ELR (cell line): ENCODE results near the gene EDIL3.

Source experiments
- DNase-seq: peaks from one replicate; pipeline ENCODE4 v3.0.0-alpha.2; 2015; ENCODE audit warnings: low read depth

The EDIL3 gene, protein sequence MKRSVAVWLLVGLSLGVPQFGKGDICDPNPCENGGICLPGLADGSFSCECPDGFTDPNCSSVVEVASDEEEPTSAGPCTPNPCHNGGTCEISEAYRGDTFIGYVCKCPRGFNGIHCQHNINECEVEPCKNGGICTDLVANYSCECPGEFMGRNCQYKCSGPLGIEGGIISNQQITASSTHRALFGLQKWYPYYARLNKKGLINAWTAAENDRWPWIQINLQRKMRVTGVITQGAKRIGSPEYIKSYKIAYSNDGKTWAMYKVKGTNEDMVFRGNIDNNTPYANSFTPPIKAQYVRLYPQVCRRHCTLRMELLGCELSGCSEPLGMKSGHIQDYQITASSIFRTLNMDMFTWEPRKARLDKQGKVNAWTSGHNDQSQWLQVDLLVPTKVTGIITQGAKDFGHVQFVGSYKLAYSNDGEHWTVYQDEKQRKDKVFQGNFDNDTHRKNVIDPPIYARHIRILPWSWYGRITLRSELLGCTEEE

DNA sequence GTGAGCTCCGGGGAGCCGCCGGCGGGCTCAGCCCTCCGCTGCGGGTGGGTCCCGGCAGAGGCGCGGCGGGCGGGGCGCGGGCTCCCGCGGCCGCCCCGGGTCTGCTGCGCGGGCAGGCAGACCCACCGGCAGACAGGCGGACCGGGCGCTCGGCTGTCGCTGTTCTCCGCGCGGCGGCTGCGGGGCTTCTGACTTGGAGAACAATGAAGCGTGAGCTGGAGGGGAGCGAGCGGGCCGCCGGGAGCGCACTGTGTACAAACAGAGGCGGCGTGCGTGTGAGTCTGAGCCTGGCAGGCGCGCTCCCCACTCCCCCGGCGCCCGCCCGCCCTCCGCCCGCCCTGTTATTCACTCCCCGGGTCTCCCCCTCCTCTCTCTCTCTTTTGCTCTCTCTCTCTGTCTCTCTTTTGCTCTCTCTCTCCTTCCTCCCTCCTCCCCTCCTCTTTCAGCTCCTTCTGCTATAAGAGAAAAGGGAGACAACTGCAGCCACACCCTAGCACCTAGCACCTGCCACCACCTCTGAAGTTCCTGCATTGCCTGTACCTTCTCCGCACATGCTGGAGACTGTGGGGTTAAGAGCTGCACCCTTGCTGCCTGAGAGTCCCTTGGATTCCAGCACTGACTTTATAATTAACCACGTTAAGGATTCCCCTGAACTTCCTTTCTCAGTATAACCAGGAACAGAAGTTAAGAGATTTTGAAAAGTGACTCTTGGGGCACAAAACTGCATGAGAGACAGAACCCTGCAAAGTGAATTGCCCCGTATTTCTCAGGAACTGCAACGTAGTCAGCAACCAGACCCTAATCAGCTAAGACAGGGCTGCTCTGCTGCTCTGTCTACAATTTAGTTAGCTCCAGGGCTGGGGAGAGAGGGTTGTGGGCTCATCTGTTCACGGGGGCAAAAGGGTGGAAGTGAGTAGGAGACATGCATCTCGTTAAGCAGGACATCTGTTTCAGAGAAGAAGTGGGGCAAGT is at the start of gene EDIL3:
Gene EDIL3 (minus strand): TSS at position 277 of the 972 bp plus-strand sequence. CDS start 506 bp downstream, outside the sequence.
- peak; percentile 36 for DNase-seq

DNA sequence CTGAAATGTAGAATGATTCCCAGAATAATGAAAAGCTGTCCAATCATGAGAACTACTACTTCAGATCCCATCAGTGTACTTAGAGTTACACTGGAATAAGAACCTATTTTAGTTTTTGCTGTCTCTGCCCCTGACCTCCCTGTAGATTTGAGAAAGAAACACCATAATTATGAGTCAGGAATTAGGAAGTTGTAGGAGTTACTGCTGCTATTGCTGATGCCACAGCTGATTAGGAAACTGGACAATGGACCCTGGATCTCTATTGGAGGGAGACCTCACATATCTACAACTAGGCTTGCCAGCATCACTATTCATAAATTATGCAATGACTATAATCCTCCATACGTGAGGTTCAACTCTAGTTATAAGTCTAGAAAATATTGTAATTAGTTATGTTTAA is 48.8 kb upstream of the EDIL3 start:
- DNase-seq, result peak; percentile 12

DNA sequence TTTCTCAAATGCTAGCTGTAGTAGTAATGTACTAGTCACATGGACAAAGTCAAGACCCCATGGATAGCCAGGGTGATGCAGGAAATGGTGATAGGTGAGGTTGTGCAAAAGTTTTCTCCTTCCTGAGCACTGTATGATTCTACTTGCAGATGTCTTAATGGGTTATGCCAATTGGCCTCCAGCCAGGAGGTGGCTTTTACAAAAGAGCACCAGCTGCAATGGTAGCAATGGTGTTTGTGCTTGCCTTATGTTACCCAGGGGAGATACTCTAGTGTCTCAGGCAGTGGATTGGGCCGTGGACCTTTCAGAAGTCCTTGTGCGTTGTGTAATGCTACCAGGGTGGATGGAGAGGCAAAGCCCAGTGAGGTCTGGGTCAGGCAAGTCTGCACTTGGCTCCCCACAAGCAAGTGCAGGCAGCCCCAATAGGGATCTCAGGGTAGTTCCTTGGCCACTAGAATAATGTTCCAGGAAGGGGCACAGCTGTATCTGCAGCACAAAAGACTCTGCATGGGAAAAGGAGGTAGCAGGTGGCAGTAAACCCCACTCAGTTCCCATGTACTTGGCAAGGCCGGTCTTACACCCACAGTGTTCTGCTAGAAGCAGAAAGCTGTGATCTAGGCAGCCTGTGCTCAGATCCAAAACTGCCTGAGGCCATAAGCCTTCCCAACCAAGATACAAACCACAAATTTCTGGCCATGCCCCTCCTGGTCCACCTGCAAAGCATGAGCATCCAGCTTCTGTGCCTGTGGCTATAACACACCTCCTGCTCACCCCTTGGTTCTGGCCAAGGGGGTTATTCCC is 46.4 kb upstream of the EDIL3 start:
- DNase-seq, result no peak

DNA sequence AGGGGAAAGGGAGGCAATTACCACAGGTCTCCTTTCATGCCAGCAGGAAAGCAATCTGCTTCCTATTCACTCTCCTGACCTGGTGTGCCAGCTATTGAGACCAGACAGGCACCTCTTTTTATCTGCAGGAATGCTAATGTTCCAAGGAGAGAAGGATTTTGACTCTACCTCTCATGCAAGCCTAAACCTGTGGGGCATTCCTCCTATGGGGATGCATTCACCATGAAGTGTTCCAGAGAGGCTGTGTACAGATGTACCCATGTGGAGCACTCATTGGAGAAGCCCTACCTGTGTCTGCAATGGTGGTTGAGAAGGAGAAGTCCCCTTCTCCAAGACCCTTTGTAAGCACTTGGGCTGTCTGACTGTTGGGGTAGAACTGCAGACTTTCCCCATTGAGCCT is 45.4 kb upstream of the EDIL3 start:
- DNase-seq, result no peak

DNA sequence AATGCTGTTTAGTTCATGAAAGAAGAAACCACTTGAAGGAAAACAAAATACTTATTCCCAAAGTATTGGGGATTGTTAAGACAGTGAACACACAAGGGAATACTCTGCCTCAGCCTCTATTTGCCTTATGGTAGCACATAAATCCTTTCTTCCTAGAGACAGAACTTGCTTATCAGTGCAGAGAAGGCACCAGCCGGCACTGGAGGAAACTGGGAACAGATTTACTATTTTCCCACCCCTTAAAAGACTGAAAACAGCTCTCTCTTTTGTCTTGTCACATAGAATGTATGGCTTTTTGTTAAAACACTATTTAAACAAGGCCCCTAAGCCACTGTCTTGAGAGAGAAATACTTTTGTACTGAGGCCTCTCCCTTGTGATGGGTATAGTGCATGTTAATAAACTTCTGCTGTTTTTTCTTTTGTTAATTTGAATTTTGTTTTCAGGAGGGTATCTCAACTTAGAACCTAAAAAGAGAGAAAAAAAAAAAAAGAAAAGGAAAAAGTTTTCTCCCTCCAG is 40.7 kb upstream of the EDIL3 start:
- DNase-seq, result no peak

DNA sequence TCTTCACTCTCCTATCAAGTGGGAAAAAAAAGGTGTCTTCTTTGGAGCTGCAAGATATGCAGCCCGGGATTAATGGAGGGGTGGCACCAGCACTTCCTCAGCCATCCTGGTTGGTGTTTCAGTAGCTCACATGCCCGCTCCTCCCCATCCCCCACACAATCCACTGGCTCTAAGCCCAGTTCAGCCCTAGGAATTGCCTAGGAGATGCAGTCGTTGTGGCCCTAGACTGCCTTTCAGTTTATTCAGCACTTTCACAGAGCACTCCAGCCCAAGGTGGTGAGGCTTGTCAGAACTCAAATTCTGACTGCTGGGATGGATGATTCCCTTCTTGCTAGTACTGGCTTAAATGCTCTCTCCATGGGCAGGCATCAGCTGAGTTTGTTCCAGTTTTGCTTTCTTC is 35.1 kb upstream of the EDIL3 start:
- no peak for DNase-seq

DNA sequence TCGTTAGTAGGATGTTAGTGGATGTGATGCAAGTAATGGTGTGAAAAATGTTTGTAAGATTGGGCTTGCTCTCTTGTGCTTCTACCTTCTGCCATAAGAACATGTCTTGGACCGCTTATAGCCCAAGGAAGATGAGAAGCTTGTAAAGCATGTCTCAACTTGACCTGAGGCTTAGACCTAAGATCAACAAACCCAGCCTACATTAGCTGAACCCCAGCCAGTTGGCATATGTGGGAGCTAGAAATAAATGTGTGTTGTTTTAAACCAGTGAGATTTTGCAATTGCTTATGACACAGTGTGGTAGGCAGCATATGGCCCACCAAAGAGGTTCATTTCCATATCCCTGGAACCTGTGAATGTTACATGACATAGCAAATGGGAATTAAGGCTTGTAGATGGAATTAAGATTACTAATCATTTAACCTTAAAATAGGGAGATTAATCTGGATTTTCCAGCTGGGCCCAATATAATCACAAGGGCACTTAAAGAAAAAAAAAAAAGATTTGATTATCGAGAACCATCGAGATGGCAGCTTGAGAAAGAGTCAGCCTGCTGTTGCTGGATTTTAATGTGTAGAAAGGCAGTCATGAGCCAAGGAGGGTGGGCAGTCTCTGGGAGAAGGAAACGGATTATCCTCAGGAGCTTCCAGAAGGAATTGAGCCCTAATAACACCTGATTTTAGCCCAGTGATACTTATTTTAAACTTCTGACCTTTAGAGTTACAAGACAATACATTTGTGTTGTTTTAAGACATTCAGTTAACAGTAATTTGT is 27.3 kb upstream of the EDIL3 start:
- DNase-seq, result no peak

DNA sequence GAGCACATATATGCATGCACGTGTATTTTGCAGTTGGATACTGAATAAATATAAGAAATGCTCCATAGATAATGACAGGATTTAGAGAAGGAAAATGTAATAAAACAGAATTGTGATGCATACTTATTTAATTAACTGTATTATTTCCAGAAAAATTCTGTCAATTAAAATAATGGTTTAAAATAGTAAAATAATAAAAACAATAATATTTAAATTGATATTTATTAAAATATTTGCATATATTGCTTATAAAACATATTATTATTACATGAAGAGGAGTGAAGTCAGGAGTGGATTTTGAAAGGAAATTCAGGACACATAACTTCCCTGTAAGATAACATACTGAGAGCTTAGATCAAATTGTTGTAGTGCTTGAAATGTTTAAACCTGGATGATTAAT is 21.4 kb upstream of the EDIL3 start:
- no peak for DNase-seq

DNA sequence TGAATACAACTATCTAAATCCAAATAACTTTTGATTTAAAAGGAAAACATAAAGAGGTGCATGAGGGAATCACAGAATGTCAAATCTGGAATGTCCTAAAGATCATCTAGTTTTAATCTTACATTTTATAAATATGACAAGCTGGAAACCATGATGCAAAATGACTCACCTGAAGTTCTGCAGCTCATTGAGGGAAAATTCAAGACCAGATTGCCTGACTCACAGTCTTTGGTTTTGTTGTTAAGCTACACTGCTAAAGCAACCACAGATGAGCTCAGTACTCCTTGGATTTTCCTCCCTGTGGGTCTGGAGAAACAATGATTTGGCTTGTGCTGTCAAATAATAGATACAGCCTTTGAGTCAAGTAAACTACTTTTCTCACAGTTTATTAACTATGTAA is 19.1 kb upstream of the EDIL3 start:
- DNase-seq, result peak; percentile 79

DNA sequence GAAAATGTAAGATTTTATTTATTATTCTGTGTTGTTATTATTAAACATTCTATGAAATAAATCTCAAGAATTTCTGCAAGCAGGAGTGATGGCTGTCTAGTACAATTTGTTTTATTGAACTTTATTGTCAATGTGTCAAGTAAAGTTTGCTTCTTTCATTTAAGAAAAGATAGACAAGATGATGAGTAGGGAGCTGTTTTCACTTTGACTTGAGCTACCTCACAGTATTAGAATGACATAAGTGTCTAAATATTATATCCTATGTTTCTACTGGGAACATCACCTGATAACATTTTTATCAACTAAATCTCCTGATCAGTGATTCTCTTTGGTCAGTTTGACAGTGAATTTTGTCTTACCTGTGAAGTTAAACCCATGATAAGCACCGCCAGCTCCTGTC is 12.7 kb upstream of the EDIL3 start:
- no peak for DNase-seq

DNA sequence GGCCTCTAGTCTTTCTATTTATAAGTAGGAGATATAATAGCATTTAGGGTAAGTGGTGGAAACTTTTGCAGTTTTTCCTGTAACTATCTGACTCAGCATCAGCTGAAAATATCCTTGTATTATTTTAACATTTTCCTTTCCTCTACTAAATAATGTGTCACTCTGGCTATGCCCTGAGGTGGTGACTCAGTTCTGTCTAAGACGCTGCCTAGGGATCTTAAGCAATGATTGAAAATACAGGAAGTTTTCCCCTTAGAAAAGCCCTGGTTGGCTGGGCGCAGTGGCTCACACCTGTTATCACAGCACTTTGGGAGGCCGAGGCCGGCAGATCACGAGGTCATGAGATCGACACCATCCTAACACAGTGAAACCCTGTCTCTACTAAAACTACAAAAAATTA is 9.3 kb upstream of the EDIL3 start:
- peak; percentile 80 for DNase-seq

DNA sequence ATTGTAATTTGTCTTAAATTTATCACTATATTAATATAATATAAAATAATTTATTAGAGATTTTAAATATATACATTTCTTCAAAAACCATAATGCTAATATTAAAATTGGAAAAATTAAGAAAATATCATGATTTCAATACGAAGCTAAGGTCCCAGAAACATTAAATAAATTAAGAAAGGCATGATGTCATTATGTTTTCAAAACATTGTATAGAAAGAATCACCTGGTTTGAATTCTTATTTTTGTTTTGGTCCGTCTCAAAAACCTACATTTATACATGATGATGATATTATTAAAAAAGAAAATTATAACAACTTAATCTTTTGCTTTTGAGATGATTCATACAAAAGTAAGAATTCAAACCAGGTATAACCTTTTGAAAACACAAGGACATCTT is 8.2 kb upstream of the EDIL3 start:
- DNase-seq, result no peak

DNA sequence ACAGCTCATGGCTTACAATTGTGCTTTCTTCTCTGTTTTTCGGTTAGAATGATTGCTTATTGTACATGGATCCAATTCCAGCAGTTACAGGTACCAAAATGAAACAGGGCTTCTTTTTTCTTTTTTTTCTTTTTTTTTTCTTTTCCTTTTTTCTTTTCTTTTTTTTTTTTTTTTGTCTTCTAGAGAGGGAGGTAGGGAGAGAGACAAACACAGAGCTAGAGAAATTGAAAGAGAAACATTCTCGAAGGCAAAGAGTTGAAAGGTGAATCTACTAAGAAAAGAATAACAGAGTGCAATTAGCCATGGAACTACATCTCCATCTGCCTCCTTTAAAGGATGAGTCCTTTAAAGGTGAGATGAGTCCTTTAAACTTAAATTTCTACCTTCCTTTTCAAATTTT is 1.0 kb upstream of the EDIL3 start:
- DNase-seq, result no peak

DNA sequence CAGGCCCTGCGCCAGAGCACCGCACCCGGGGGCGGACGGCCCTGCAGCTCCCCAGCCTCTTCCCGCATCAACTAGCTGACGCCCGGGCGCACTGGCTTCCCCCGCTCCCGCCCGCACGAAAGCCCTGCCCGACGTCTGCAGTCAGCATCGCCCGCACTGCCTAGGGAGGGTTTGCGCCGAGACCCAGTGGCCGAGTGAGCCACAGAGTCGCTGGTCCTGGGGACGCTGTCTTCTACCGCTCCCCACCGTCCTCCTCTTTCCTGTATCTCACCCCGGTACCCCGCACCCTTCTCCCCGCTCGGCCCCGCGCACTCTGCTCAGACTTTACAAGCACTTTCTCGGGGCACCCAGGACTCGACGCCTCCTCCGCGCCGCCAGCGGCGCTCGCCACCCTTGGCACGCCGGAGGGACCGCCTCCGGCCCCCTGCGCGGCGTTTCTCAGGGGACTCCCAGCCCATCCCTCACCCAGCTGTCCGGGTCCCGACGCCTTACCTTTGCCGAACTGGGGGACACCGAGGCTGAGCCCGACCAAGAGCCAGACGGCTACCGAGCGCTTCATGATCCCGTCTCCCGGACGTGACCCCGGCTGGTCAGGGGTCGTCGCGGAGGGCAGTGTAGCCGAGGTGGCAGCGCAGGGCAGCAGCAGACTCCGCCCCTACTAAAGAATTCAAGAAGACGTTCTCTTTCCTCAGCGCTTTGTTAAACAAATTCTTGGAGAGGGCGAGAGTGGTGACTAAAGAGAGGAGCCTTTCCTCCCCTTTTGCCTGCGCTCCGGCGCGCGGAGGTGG is 670 bp downstream of the EDIL3 start:
- DNase-seq, result peak; percentile 42

DNA sequence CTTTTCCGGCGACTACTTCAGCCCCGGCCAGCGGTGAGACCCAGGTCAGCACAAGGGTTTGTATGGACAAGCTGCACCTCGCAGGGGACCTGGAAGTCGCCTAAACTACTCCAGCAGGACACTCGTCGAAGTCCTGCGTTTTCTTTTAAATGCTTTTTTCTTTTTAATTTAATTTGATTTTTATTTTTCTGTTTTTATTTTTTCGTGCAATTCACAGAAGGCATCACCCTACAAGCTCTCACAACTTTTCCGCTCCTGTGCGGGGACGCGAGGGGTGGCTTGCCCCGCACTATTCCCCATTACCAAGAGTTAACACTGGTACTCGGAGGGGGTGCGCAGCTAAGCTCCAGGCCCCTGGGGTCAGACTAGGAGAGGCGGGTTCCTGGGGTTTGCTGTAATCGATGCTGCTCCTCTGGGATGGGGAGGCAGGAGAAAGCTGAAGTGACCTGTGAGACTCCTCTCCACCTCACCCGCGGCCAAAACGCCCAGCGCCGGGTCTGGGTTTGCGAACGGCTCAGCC is 1.3 kb downstream of the EDIL3 start:
- no peak for DNase-seq

DNA sequence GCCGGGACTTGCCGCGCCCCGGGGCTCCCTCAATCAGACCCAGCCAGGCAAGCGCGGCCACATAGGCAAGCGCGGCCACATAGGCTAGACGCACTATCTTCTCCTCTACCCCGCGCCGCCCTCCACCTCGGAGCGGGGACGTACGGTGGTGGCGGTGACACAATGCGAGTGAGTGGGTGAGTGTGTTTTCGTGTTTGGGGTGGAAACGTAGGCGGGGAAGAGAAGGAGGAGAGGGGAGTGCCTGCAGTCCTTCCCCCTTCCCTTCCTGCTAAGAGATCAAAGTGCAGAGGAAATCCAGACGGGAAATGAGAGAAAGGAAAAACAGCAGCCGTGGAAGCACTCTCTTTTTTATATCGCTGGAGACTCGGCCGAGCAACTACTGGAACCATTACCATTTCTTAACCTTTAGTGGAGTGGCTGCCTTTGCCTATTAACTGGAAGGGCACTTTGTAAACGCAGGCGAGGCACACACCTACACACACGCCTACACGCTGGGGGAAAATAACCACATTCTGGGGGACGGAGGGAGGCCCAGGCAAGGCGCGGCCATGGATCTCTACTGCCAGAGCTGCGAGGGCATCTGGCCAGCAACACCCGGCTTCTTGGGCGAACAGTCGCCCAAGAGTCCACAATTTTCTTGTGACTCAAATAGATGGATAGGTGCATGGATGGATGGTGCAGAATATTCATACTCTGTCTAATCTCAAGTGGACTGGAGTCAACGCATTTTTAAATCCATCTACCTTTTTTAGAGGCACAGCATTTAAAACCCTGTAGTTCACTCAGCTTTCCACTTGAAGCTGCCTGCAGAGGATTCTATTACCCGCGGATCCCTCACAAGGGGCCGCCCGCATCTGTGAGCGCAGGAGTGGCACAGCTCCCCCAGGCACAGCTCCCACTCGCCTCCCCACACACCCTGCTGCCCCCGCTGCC is 2.1 kb downstream of the EDIL3 start:
- peak; percentile 39 for DNase-seq

DNA sequence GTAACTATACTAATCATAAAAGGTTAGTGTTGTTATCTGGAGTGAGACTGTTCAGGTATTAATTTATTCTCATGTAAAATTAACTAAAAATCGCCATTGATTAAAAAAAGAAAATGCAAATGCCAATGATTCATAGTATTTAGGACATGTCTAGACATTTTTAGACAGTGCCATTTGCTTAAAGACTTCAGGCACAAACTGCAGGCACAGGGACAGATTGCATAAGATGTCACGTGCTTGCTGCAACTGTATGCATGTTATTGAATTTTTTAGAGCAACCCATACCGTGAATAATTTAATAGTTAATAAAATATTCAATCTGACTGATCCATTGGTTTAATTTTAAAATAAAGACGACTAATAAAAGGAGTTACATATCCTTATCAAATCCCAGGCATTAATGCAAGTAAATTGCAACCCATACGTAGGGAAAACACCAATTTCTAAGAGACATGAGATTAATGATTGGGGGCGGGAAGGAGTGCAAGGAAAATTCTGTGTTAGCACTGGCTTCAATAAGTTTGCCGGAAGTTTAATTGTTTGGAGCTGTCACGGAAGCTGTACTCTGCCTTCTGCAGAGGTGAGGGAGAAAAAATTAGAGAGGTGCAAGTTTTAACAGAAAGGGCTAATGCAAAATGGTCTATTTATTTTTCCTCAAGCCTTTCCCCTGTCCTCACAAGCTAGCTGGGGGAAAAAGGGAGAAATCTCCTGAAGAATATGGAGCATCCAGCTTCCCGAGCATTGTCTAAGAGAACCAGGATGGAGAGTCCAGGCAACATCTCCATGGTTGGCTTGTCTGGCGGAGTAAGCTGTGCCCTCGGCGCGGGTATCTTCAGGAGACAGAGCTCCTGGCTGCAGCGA is 2.9 kb downstream of the EDIL3 start:
- DNase-seq, result no peak

DNA sequence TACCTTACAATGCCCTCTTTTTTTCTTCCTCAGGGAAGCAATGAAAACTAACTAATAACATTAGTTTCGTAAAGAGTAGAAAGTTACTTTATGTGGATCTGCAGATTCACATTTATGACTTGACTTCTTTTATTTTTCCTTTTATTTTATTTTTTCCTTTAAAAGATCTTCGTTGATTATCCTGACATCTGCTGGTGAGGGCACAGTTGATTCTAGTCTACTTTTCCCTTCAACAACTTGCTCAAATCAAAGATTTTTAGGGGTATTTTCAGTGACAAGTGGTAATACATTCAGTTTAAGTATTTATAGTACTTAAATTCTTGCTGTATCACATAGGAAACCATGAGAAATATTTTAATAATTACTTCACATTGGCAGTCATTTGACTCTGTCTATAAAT is 4.9 kb downstream of the EDIL3 start:
- DNase-seq, result no peak
